ENCODE data around the gene KLHL26. TPM values are rescaled to one million over a fixed set of nuclear protein-coding genes. Genes with fewer than 3 reads are reported as not detected.

Gene KLHL26
- total RNA-seq, 1 experiment from 2014 or later: 17.1 TPM

DNA sequence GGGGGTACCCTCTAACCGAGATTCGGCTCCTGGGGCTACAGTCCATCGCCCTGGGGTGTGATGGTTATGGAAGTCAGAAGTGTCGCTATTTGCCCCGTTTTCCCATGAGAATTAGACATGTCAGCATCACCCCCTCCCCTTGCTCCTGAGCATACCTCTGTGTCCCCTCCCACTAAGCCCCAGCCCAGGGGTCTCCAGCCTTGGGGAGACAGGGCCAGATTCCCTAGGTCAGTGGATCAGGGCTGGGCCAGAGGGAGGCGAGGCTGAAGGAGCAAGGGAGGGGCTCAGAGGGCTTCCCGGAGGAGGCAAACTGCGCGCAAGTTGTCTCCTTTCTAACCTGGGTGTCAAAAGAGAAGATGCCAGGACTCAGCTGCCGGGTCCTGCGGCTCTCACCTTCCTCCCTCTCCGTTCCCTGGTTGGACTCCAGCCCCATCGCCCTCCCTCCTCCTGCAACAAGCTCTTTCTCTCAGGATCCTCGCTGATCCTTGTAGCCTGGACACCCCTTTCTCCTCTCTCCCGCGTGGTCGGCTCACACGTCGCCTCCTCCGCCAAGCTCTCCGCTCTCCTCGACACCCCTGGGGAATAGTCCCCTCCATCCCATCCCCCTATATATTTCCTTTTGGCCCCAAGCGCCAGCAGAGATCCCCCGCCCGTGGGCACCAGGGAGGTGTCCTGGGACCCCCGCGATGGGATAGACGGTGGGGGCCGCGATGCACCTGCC lies 24.6 kb upstream of the KLHL26 start:
- peak overlapping the region; percentile 42 to 59 for H3K4me3 ChIP-seq (replicated peaks in 1 of 2; ENCODE audit: low read depth in 1 of 2, low read length in 2 of 2)
- DNase-seq (ENCODE audit: low read depth, low spot score): no peak
- peaks cover 21 to 47% of the 10 kb centered on the region in 2 experiments for H3K4me1 ChIP-seq (ENCODE audit: control insufficient read depth in 1 of 2, insufficient read depth in 2 of 2, low read length in 2 of 2)

More for the DNA sequence above, 24.6 kb upstream of the KLHL26 start:
- intact Hi-C loops (cut with micrococcal nuclease): no loop called here
- RAD21 ChIA-PET (ENCODE audit: low non-redundant PET in 1 of 2, low total read pairs in 2 of 2, uncharacterized antibody in 2 of 2, unreplicated experiment in 2 of 2): no interaction called here
- Histone ChIP-seq H3K9me3 (ENCODE audit: control insufficient read depth in 1 of 2, insufficient read depth in 1 of 2, low read depth in 1 of 2, low read length in 2 of 2) (no peaks in the 10 kb centered on the region), H4K20me1 (ENCODE audit: insufficient read depth) (no peaks in the 10 kb centered on the region), H3K4me2 (ENCODE audit: low read length) (peak overlapping the region; percentile 76), H3K9me2 (ENCODE audit: insufficient read depth) (no peaks in the 10 kb centered on the region), H3K79me2 (ENCODE audit: insufficient read depth, low read length) (no peaks in the 10 kb centered on the region), H3K9ac (ENCODE audit: low read length) (peak overlapping the region; percentile 30; the same call in 1 of the 2 replicates), H3K27ac (ENCODE audit: low read depth, low read length) (no peak overlapping the region), H3K27me3 (ENCODE audit: insufficient read depth, low read length) (peaks cover 33% of the 10 kb centered on the region; the same call in 1 of the 2 replicates), H3K36me3 (ENCODE audit: control insufficient read depth in 1 of 2, insufficient read depth in 2 of 2, low read length in 2 of 2) (no peaks in the 10 kb centered on the region), H2AFZ (ENCODE audit: low read depth, low read length, poor library complexity, severe bottlenecking) (no peak overlapping the region)
- ATAC-seq: peak; percentile 12; the same call in 1 of the 2 replicates
- CTCF ChIA-PET: interaction anchor here (1.6 kb wide), 1 partner anchor 18 kb away, joined by 3 read pairs; no protein-coding TSS in a partner anchor
- no peak for TF ChIP-seq EGR1 (IDR thresholded peaks at IDR 0.05; ENCODE audit: low read depth)
- TF ChIP-seq SP1 (IDR thresholded peaks at IDR 0.05; ENCODE audit: low read depth): no peak
- no peak for TF ChIP-seq CEBPB (IDR thresholded peaks at IDR 0.05; ENCODE audit: low read depth)
- TF ChIP-seq YY1 (IDR thresholded peaks at IDR 0.05; ENCODE audit: extremely low read depth, insufficient replicate concordance, low read depth, low read length): no peak
- TF ChIP-seq, protein P1, sequence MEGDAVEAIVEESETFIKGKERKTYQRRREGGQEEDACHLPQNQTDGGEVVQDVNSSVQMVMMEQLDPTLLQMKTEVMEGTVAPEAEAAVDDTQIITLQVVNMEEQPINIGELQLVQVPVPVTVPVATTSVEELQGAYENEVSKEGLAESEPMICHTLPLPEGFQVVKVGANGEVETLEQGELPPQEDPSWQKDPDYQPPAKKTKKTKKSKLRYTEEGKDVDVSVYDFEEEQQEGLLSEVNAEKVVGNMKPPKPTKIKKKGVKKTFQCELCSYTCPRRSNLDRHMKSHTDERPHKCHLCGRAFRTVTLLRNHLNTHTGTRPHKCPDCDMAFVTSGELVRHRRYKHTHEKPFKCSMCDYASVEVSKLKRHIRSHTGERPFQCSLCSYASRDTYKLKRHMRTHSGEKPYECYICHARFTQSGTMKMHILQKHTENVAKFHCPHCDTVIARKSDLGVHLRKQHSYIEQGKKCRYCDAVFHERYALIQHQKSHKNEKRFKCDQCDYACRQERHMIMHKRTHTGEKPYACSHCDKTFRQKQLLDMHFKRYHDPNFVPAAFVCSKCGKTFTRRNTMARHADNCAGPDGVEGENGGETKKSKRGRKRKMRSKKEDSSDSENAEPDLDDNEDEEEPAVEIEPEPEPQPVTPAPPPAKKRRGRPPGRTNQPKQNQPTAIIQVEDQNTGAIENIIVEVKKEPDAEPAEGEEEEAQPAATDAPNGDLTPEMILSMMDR (IDR thresholded peaks at IDR 0.05 in 2 of 3, conservative IDR thresholded peaks at IDR 0.05 in 1 of 3; ENCODE audit: borderline replicate concordance in 1 of 3, insufficient read depth in 1 of 3, low read depth in 2 of 3, low read length in 2 of 3): no peak
- TF ChIP-seq CBX3 (IDR thresholded peaks at IDR 0.05; ENCODE audit: low read depth): no peak
- no peak for TF ChIP-seq ZFX (IDR thresholded peaks at IDR 0.05)
- TF ChIP-seq, protein P2, sequence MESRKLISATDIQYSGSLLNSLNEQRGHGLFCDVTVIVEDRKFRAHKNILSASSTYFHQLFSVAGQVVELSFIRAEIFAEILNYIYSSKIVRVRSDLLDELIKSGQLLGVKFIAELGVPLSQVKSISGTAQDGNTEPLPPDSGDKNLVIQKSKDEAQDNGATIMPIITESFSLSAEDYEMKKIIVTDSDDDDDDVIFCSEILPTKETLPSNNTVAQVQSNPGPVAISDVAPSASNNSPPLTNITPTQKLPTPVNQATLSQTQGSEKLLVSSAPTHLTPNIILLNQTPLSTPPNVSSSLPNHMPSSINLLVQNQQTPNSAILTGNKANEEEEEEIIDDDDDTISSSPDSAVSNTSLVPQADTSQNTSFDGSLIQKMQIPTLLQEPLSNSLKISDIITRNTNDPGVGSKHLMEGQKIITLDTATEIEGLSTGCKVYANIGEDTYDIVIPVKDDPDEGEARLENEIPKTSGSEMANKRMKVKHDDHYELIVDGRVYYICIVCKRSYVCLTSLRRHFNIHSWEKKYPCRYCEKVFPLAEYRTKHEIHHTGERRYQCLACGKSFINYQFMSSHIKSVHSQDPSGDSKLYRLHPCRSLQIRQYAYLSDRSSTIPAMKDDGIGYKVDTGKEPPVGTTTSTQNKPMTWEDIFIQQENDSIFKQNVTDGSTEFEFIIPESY (IDR thresholded peaks at IDR 0.05; ENCODE audit: extremely low read depth, insufficient replicate concordance, low read length): no peak
- no peak for TF ChIP-seq JUND (IDR thresholded peaks at IDR 0.05)
- TF ChIP-seq ELF1 (IDR thresholded peaks at IDR 0.05; ENCODE audit: borderline replicate concordance, low read depth): no peak
- TF ChIP-seq FOSL1 (IDR thresholded peaks at IDR 0.05; ENCODE audit: low read depth): no peak
- TF ChIP-seq, protein P3, sequence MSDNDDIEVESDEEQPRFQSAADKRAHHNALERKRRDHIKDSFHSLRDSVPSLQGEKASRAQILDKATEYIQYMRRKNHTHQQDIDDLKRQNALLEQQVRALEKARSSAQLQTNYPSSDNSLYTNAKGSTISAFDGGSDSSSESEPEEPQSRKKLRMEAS (IDR thresholded peaks at IDR 0.05): no peak
- no peak for TF ChIP-seq POLR2A (IDR thresholded peaks at IDR 0.05; ENCODE audit: borderline replicate concordance, extremely low read depth, insufficient read depth, insufficient read length)
- TF ChIP-seq SIN3A (IDR thresholded peaks at IDR 0.05; ENCODE audit: low read depth): no peak
- TF ChIP-seq, protein P4, sequence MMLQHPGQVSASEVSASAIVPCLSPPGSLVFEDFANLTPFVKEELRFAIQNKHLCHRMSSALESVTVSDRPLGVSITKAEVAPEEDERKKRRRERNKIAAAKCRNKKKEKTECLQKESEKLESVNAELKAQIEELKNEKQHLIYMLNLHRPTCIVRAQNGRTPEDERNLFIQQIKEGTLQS (IDR thresholded peaks at IDR 0.05): no peak
- TF ChIP-seq, protein P5, sequence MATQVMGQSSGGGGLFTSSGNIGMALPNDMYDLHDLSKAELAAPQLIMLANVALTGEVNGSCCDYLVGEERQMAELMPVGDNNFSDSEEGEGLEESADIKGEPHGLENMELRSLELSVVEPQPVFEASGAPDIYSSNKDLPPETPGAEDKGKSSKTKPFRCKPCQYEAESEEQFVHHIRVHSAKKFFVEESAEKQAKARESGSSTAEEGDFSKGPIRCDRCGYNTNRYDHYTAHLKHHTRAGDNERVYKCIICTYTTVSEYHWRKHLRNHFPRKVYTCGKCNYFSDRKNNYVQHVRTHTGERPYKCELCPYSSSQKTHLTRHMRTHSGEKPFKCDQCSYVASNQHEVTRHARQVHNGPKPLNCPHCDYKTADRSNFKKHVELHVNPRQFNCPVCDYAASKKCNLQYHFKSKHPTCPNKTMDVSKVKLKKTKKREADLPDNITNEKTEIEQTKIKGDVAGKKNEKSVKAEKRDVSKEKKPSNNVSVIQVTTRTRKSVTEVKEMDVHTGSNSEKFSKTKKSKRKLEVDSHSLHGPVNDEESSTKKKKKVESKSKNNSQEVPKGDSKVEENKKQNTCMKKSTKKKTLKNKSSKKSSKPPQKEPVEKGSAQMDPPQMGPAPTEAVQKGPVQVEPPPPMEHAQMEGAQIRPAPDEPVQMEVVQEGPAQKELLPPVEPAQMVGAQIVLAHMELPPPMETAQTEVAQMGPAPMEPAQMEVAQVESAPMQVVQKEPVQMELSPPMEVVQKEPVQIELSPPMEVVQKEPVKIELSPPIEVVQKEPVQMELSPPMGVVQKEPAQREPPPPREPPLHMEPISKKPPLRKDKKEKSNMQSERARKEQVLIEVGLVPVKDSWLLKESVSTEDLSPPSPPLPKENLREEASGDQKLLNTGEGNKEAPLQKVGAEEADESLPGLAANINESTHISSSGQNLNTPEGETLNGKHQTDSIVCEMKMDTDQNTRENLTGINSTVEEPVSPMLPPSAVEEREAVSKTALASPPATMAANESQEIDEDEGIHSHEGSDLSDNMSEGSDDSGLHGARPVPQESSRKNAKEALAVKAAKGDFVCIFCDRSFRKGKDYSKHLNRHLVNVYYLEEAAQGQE (IDR thresholded peaks at IDR 0.05; ENCODE audit: low read depth): no peak
- TF ChIP-seq EZH2phosphoT487 (IDR thresholded peaks at IDR 0.05; ENCODE audit: borderline replicate concordance): no peak
- POLR2A ChIA-PET: no interaction called here
- no TSS peak for BruUV-seq (replicated peaks)

Measured in HCT116 (cell line).